OCI-LY7 (cell line): ENCODE results near the gene RUFY3. TPM values are rescaled to one million over a fixed set of nuclear protein-coding genes. Genes with fewer than 3 reads are reported as not detected.

Experiments used
- BruUV-seq: library from RNA; stranded (reverse); fragments of 400-500 nt; replicated peaks from 2 replicates; lab custom pipeline; 2021; lab: Mats Ljungman, UMichigan
- CTCF ChIA-PET: fragments of 300-600 bp; sonication (Branson Sonifier 250); formaldehyde crosslinking; loops from one replicate; lab custom pipeline; 2022; ENCODE audit warnings: antibody characterized with exemption; ENCODE audit not compliant: unreplicated experiment; lab: Charles Lee
- POLR2A ChIA-PET: fragments of 300-600 bp; sonication (Branson Sonifier 250); formaldehyde crosslinking; loops from one replicate; lab custom pipeline; 2022; ENCODE audit warnings: antibody characterized with exemption; lab: Charles Lee
- DNase-seq: peaks from one replicate; pipeline ENCODE4 v3.0.0-alpha.2; 2015; ENCODE audit warnings: low spot score
- H2AFZ ChIP-seq: fragments of 200-600 bp; sonication (generic), shearing (Covaris generic); 2 replicates; pipeline ENCODE4 v1.6.1; 2014; ENCODE audit warnings: mild to moderate bottlenecking, antibody characterized with exemption, low read length, moderate library complexity
- H3K27ac ChIP-seq: fragments of 200-600 bp; sonication (generic); 2 replicates; pipeline ENCODE4 v1.5.1; 2014; ENCODE audit warnings: mixed run types, low read depth, mild to moderate bottlenecking, moderate library complexity, low read length, inconsistent platforms; ENCODE audit not compliant: poor library complexity, severe bottlenecking
- H3K36me3 ChIP-seq: fragments of 200-600 bp; sonication (generic); 2 replicates; pipeline ENCODE4 v1.6.1; 2014; ENCODE audit warnings: mild to moderate bottlenecking, antibody characterized with exemption, low read length, moderate library complexity, mixed read lengths; ENCODE audit not compliant: insufficient read depth
- H3K4me1 ChIP-seq: fragments of 200-600 bp; sonication (generic); 2 replicates; pipeline ENCODE4 v1.5.1; 2014; ENCODE audit warnings: mild to moderate bottlenecking, low read length; ENCODE audit not compliant: insufficient read depth, poor library complexity, severe bottlenecking
- H3K4me2 ChIP-seq: fragments of 200-600 bp; sonication (generic); 2 replicates; pipeline ENCODE4 v1.6.1; 2014; ENCODE audit warnings: mild to moderate bottlenecking, low read length
- H3K4me3 ChIP-seq: fragments of 200-600 bp; sonication (generic); 2 replicates; pipeline ENCODE4 v1.5.1; 2014; ENCODE audit warnings: mild to moderate bottlenecking, low read depth, low read length; ENCODE audit not compliant: poor library complexity, severe bottlenecking
- H3K79me2 ChIP-seq: fragments of 200-600 bp; sonication (generic); 2 replicates; pipeline ENCODE4 v1.6.1; 2016; ENCODE audit warnings: low read depth, mild to moderate bottlenecking, low read length, moderate library complexity, mixed read lengths; ENCODE audit not compliant: insufficient read depth
- H3K9me2 ChIP-seq: fragments of 200-600 bp; sonication (generic); 2 replicates; pipeline ENCODE4 v1.6.1; 2016; ENCODE audit warnings: mild to moderate bottlenecking, low read length, mixed read lengths; ENCODE audit not compliant: insufficient read depth
- H3K9me3 ChIP-seq: fragments of 200-600 bp; sonication (generic); 2 replicates; pipeline ENCODE4 v1.6.1; 2014; ENCODE audit warnings: mild to moderate bottlenecking, mixed run types, low read length, mixed read lengths
- H4K20me1 ChIP-seq: fragments of 200-600 bp; sonication (generic); 2 replicates; pipeline ENCODE4 v1.6.1; 2014; ENCODE audit warnings: mild to moderate bottlenecking, antibody characterized with exemption, low read length, moderate library complexity, mixed read lengths; ENCODE audit not compliant: insufficient read depth
- CTCF ChIP-seq: fragments of 200-600 bp; sonication (generic); conservative IDR thresholded peaks from 2 replicates; pipeline ENCODE4 v1.5.1; 2014; ENCODE audit warnings: mild to moderate bottlenecking, antibody characterized with exemption, low read length, moderate library complexity, mixed read lengths
- EZH2phosphoT487 ChIP-seq: fragments of 200-600 bp; sonication (generic); IDR thresholded peaks from 2 replicates; pipeline ENCODE4 v1.6.1; 2018; ENCODE audit warnings: low read depth, borderline replicate concordance, mild to moderate bottlenecking, mixed run types, antibody characterized with exemption, low read length, moderate library complexity, mixed read lengths
- intact Hi-C: fragments of 100-400 bp; cut with micrococcal nuclease; formaldehyde crosslinking; loops from one replicate; pipeline ENCODE4 v1.10.0; 2022; ENCODE audit not compliant: unreplicated experiment
- total RNA-seq, 2 experiments: library from RNA; depleted of rRNA in 1 of 2; stranded (reverse); fragments of >200 nt in 1 of 2; shearing (Covaris generic) in 1 of 2; gene quantifications; 2 replicates each; pipeline ENCODE4 v1.2.3, GENCODE V29; 2014 to 2022

Gene RUFY3
- total RNA-seq, 2 experiments from 2014 or later = 36.4 to 52.2 TPM

- intact Hi-C loops = loop anchor here (1.0 to 5.0 kb wide), 7 partner anchors 17 to 287 kb away; partner anchors contain the start of genes DCK, GRSF1 and UTP3
- H3K4me3 ChIP-seq = peak overlapping the region; percentile 90
These were observed 16.9 kb upstream of the RUFY3 start for GRCh38 chr4:70704931-70705182.

GRCh38 chr4:70705183-70706043 is 16.4 kb upstream of the RUFY3 start:
- Histone ChIP-seq H3K4me3 (peak overlapping the region; percentile 90), H3K27ac (peak overlapping the region; percentile 77), H3K4me2 (peak overlapping the region; percentile 89), H3K9me3 (no peaks in the 10 kb centered on the region), H3K9me2 (no peaks in the 10 kb centered on the region), H3K79me2 (peaks cover 29% of the 10 kb centered on the region; the same call in 1 of the 2 replicates), H3K36me3 (no peaks in the 10 kb centered on the region), H3K4me1 (peaks cover 36% of the 10 kb centered on the region), H4K20me1 (no peaks in the 10 kb centered on the region), H2AFZ (peak overlapping the region; percentile 76)
- ChIA-PET POLR2A (interaction anchor here (0.6 to 9.7 kb wide), 17 partner anchors 14 to 133 kb away, joined by 3 to 127 read pairs (median 5); partner anchors contain the start of genes JCHAIN and UTP3), CTCF (interaction anchor here (1.1 to 3.9 kb wide), 3 partner anchors 16 to 53 kb away, joined by 3 to 18 read pairs (median 3); no protein-coding TSS in a partner anchor)
- no TSS peak for BruUV-seq
- peak; percentile 77 for DNase-seq
- intact Hi-C loops = loop anchor here (2.0 to 5.0 kb wide), 6 partner anchors 31 to 287 kb away; partner anchors contain the start of genes DCK and GRSF1
- TF ChIP-seq EZH2phosphoT487 = no peak
- 0 out of 2 replicates have a peak, but pooled peaks have one; percentile 20 for TF ChIP-seq CTCF

More at GRCh38 chr4:70704931-70705182, 16.9 kb upstream of the RUFY3 start:
- no peaks in the 10 kb centered on the region for H3K9me2 ChIP-seq
- H3K27ac ChIP-seq = peak overlapping the region; percentile 77
- no peaks in the 10 kb centered on the region for H3K9me3 ChIP-seq
- CTCF ChIA-PET = interaction anchor here (1.6 to 3.9 kb wide), 2 partner anchors 30 to 53 kb away, joined by 3 to 18 read pairs; no protein-coding TSS in a partner anchor
- no peak for DNase-seq
- H2AFZ ChIP-seq = peak overlapping the region; percentile 76; the same call in 1 of the 2 replicates
- POLR2A ChIA-PET = interaction anchor here (0.6 to 9.7 kb wide), 10 partner anchors 14 to 62 kb away, joined by 3 to 127 read pairs (median 6); partner anchors contain the start of gene UTP3
- peak overlapping the region; percentile 89 for H3K4me2 ChIP-seq
- H3K4me1 ChIP-seq = peaks cover 35% of the 10 kb centered on the region
- BruUV-seq = no TSS peak
- H4K20me1 ChIP-seq = no peaks in the 10 kb centered on the region
- H3K36me3 ChIP-seq = no peaks in the 10 kb centered on the region
- H3K79me2 ChIP-seq = peaks cover 29% of the 10 kb centered on the region; the same call in 1 of the 2 replicates
- TF ChIP-seq EZH2phosphoT487 (no peak), CTCF (no peak)
